SK-N-SH (cell line): ENCODE results near the gene S100A13. TPM values are rescaled to one million over a fixed set of nuclear protein-coding genes. Genes with fewer than 3 reads are reported as not detected.

Experiments
- CTCF ChIA-PET: fragments of 300-600, 350-600 bp; formaldehyde crosslinking; extraction: SDS; loops from one replicate; lab custom pipeline; 2021; lab: Yijun Ruan, JAX
- POLR2A ChIA-PET: fragments of 350-600 bp; sonication (Branson Sonifier 250); formaldehyde crosslinking; extraction: SDS; loops from one replicate; lab custom pipeline; 2020; ENCODE audit warnings: antibody characterized with exemption, inconsistent platforms; lab: Yijun Ruan, JAX
- DNase-seq: peaks from one replicate; pipeline ENCODE4 v3.0.0; 2012
- H2AFZ ChIP-seq: fragments of 200-600 bp; sonication (generic); 2 replicates; pipeline ENCODE4 v1.8.1; 2016; ENCODE audit warnings: antibody characterized with exemption, mild to moderate bottlenecking, low read depth
- H3F3A ChIP-seq: fragments of 200-600 bp; sonication (generic); replicated peaks from 2 replicates; pipeline ENCODE3; 2016; ENCODE audit warnings: antibody characterized with exemption, mild to moderate bottlenecking; ENCODE audit not compliant: insufficient read depth
- H3K27ac ChIP-seq, 2 experiments: fragments of 200-500 bp in 1 of 2; fragments of 200-600 bp in 1 of 2; sonication (Bioruptor generic) in 1 of 2; sonication (generic), shearing (Covaris generic) in 1 of 2; 2 replicates each; pipeline versions ENCODE4 v1.5.1 to v1.6.1; 2014 to 2016; ENCODE audit warnings: low read depth in 2 of 2, inconsistent platforms in 1 of 2, low read length in 1 of 2, mild to moderate bottlenecking in 1 of 2, mixed read lengths in 1 of 2
- H3K27me3 ChIP-seq: fragments of 200-600 bp; sonication (generic), shearing (Covaris generic); 2 replicates; pipeline ENCODE4 v1.6.1; 2016; ENCODE audit warnings: mixed run types; ENCODE audit not compliant: insufficient read depth
- H3K36me3 ChIP-seq, 2 experiments: fragments of 200-500 bp in 1 of 2; fragments of 200-600 bp in 1 of 2; sonication (Bioruptor generic) in 1 of 2; sonication (generic) in 1 of 2; replicated peaks in 1 of 2; 2 replicates each; pipeline versions ENCODE3 to v1.5.1; 2014 to 2016; ENCODE audit warnings: low read length in 1 of 2, mild to moderate bottlenecking in 1 of 2; ENCODE audit not compliant: insufficient read depth in 2 of 2, control insufficient read depth in 1 of 2
- H3K4me1 ChIP-seq, 2 experiments: fragments of 200-500 bp in 1 of 2; fragments of 200-600 bp in 1 of 2; sonication (Bioruptor generic) in 1 of 2; sonication (generic), shearing (Covaris generic) in 1 of 2; 2 replicates each; pipeline versions ENCODE4 v1.5.1 to v1.6.1; 2014 to 2016; ENCODE audit warnings: low read depth in 1 of 2, low read length in 1 of 2, mixed run types in 1 of 2; ENCODE audit not compliant: insufficient read depth in 2 of 2, control insufficient read depth in 1 of 2
- H3K4me2 ChIP-seq: fragments of 200-600 bp; sonication (generic), shearing (Covaris generic); 2 replicates; pipeline ENCODE4 v1.6.1; 2017; ENCODE audit warnings: mixed run types
- H3K4me3 ChIP-seq, 2 experiments: fragments of 200-500 bp in 1 of 2; fragments of 200-600 bp in 1 of 2; sonication (Bioruptor generic) in 1 of 2; sonication (generic), shearing (Covaris generic) in 1 of 2; 2 replicates each; pipeline versions ENCODE4 v1.5.1 to v1.8.1; 2014 to 2016; ENCODE audit warnings: low read depth in 2 of 2, inconsistent platforms in 1 of 2, low read length in 1 of 2, mild to moderate bottlenecking in 1 of 2, mixed read lengths in 1 of 2, moderate library complexity in 1 of 2
- H3K79me2 ChIP-seq: fragments of 200-600 bp; sonication (generic); 2 replicates; pipeline ENCODE4 v1.8.1; 2017; ENCODE audit warnings: mild to moderate bottlenecking; ENCODE audit not compliant: insufficient read depth
- H3K9ac ChIP-seq: fragments of 200-600 bp; sonication (generic); 2 replicates; pipeline ENCODE4 v1.6.1; 2017; ENCODE audit warnings: mixed run types
- H3K9me2 ChIP-seq: fragments of 200-600 bp; sonication (generic); 2 replicates; pipeline ENCODE4 v1.6.1; 2017; ENCODE audit warnings: mixed run types
- H3K9me3 ChIP-seq: fragments of 200-600 bp; sonication (generic); 2 replicates; pipeline ENCODE4 v1.6.1; 2017; ENCODE audit warnings: mixed run types, mild to moderate bottlenecking, moderate library complexity
- H4K20me1 ChIP-seq: fragments of 200-600 bp; sonication (generic); 2 replicates; pipeline ENCODE4 v1.6.1; 2017; ENCODE audit warnings: mild to moderate bottlenecking, mixed run types; ENCODE audit not compliant: insufficient read depth
- EP300 ChIP-seq, 2 experiments: IDR thresholded peaks; 2 replicates each; pipeline versions ENCODE4 v1.4.0 to v1.6.1; 2012; ENCODE audit warnings: borderline replicate concordance in 1 of 2, low read depth in 1 of 2, low read length in 1 of 2
- FOXM1 ChIP-seq: IDR thresholded peaks from 2 replicates; pipeline ENCODE4 v1.4.0; 2012; ENCODE audit warnings: low read depth, mild to moderate bottlenecking
- GABPA ChIP-seq: IDR thresholded peaks from 2 replicates; pipeline ENCODE4 v1.4.0; 2012; ENCODE audit warnings: low read depth, mild to moderate bottlenecking
- GATA2 ChIP-seq: sonication (generic); formaldehyde crosslinking; IDR thresholded peaks from 2 replicates; pipeline ENCODE4 v1.5.0; 2020; ENCODE audit warnings: mild to moderate bottlenecking, missing genetic modification reagents
- JUND ChIP-seq: IDR thresholded peaks from 2 replicates; pipeline ENCODE4 v1.4.0; 2012
- MEF2A ChIP-seq: IDR thresholded peaks from 2 replicates; pipeline ENCODE4 v1.4.0; 2012; ENCODE audit warnings: low read depth, borderline replicate concordance
- RCOR1 ChIP-seq: fragments of 150-350 bp; IDR thresholded peaks from 2 replicates; pipeline ENCODE4 v1.6.1; 2017; ENCODE audit warnings: antibody characterized with exemption, low read length
- REST ChIP-seq: IDR thresholded peaks from 2 replicates; pipeline ENCODE4 v1.6.1; 2012; ENCODE audit warnings: mild to moderate bottlenecking, low read depth, low read length, moderate library complexity
- RFX5 ChIP-seq: IDR thresholded peaks from 2 replicates; pipeline ENCODE4 v1.6.1; 2012; ENCODE audit warnings: mild to moderate bottlenecking, improper control_type of control experiment, low read length
- RXRA ChIP-seq: IDR thresholded peaks from 2 replicates; pipeline ENCODE4 v1.4.0; 2012; ENCODE audit warnings: low read depth, mild to moderate bottlenecking, borderline replicate concordance
- SIN3A ChIP-seq: IDR thresholded peaks from 2 replicates; pipeline ENCODE4 v1.6.1; 2012; ENCODE audit warnings: low read depth, mild to moderate bottlenecking, low read length, moderate library complexity, borderline replicate concordance
- SMC3 ChIP-seq: IDR thresholded peaks from 2 replicates; pipeline ENCODE4 v1.6.1; 2012; ENCODE audit warnings: low read depth, low read length, improper control_type of control experiment
- WGBS: methylation state at CpG from one replicate; pipeline ENCODE4 v1.1.6; 2017; ENCODE audit warnings: low lambda C conversion rate; 5-methylcytosine and 5-hydroxymethylcytosine counted together
- polyA plus RNA-seq, 3 experiments: library from polyadenylated mRNA; depleted of rRNA; stranded (reverse); fragments of >200 nt; gene quantifications; 2 replicates each; pipeline ENCODE4 v1.2.3, GENCODE V29; 2012
- TF ChIP-seq, protein P1 (sequence below): fragments of 150-350 bp; IDR thresholded peaks from 2 replicates; pipeline ENCODE4 v1.6.1; 2017; ENCODE audit warnings: antibody characterized with exemption, low read length, low read depth, borderline replicate concordance
- TF ChIP-seq, protein P2 (sequence below): fragments of 200-600 bp; sonication (generic); IDR thresholded peaks from 2 replicates; pipeline ENCODE4 v1.6.1; 2017; ENCODE audit warnings: antibody characterized with exemption, mild to moderate bottlenecking, moderate library complexity

S100A13 gene
- polyA plus RNA-seq, 1 of the 3 experiments (the other 2 are of a cell fraction): 12.3 TPM

DNA sequence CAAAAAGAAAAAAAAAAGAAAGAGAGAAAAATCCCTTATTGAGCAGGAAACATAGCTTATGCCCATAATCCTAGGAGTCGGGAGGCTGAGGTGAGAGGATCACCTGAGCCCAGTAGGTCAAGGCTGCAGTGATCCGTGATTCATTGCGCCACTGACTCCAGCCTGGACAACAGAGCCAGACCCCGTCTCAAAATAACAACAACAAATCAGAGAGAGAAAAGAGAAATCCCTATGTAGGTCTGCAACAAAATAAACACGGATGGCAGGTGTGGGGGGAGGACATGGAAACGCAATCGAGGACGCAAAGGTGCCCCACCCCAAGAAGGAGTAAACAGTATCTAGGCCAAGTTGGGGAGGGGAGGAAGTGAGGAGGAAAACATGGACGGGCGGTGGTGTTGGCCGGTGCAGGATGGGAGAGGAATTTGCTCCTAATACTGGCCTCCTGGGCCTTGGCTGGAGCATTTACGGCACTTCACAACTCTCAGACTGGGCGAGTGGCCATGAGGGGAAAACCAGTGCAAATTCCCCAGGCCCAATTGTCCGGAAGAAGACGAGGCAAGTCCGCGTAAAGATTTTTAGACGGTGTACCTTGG lies 6.0 kb upstream of the S100A13 start (continued):
- TF ChIP-seq FOXM1 (no peak), GABPA (no peak), GATA2 (CRISPR knock-in tag) (no peak)
- TF ChIP-seq, protein P1, sequence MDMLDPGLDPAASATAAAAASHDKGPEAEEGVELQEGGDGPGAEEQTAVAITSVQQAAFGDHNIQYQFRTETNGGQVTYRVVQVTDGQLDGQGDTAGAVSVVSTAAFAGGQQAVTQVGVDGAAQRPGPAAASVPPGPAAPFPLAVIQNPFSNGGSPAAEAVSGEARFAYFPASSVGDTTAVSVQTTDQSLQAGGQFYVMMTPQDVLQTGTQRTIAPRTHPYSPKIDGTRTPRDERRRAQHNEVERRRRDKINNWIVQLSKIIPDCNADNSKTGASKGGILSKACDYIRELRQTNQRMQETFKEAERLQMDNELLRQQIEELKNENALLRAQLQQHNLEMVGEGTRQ: no peak

DNA sequence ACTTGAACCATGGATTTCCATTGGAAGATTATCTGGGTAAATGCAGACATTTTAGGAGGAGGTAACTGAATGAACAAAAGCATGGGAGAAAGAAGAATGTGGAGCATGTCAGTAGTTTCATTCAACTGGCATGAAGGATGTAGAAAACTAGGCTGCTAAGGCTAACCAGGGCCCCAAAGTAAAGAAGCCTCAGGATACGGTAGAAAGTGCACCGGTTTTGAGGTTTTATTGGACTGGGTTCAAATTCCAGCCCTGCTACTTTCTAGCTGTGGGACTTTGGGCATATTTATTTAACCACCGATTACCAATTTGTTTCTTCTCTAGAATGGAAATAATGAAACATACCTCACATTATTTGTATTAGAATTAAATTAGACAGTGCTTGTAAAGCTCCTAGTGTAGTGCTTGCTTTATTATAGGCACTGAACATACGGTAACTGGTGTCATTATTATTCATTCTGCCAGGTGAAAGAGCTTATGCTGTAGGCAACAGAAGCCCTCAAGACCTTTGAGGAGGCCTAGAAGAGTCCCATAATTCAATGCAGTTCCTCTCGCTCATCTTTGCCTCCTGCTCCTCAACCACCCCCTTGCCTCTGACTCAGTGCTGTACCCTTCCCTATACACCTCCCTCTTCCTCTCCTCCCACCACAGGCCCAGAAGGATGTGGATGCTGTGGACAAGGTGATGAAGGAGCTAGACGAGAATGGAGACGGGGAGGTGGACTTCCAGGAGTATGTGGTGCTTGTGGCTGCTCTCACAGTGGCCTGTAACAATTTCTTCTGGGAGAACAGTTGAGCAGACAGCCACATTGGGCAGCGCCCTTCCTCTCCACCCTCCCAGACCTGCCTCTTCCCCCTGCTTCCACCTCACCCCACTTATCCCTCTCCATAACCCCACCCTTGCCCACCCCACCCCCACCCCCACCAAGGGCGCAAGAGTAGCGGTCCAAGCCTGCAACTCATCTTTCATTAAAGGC lies 4.0 kb upstream of the S100A13 start:
- H2AFZ ChIP-seq: no peak overlapping the region
- POLR2A ChIA-PET: no interaction called here
- TF ChIP-seq RFX5: no peak
- no peak for TF ChIP-seq RCOR1
- TF ChIP-seq, protein P2, sequence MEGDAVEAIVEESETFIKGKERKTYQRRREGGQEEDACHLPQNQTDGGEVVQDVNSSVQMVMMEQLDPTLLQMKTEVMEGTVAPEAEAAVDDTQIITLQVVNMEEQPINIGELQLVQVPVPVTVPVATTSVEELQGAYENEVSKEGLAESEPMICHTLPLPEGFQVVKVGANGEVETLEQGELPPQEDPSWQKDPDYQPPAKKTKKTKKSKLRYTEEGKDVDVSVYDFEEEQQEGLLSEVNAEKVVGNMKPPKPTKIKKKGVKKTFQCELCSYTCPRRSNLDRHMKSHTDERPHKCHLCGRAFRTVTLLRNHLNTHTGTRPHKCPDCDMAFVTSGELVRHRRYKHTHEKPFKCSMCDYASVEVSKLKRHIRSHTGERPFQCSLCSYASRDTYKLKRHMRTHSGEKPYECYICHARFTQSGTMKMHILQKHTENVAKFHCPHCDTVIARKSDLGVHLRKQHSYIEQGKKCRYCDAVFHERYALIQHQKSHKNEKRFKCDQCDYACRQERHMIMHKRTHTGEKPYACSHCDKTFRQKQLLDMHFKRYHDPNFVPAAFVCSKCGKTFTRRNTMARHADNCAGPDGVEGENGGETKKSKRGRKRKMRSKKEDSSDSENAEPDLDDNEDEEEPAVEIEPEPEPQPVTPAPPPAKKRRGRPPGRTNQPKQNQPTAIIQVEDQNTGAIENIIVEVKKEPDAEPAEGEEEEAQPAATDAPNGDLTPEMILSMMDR: no peak
- no peak for TF ChIP-seq SMC3
- TF ChIP-seq JUND: no peak
- TF ChIP-seq FOXM1: no peak
- no peak for TF ChIP-seq SIN3A
- no peak for TF ChIP-seq EP300 (IDR thresholded peaks at IDR 0.05; ENCODE audit: borderline replicate concordance in 1 of 2, low read depth in 1 of 2, low read length in 1 of 2)
- TF ChIP-seq GATA2 (CRISPR knock-in tag): no peak
- TF ChIP-seq RXRA: no peak
- TF ChIP-seq REST: no peak
- TF ChIP-seq MEF2A: no peak
- no peak overlapping the region for H3K4me2 ChIP-seq
- peaks cover 3% of the 10 kb centered on the region; the same call in 1 of the 2 replicates for H4K20me1 ChIP-seq
- WGBS: 81% methylated on average over 10 of the region's 10 CpGs
- peaks cover 12% of the 10 kb centered on the region for H3F3A ChIP-seq
- peaks cover 10 to 11% of the 10 kb centered on the region in 2 experiments; a peak in 2 of 4 replicates for H3K4me1 ChIP-seq
- H3K9ac ChIP-seq: no peak overlapping the region
- no peaks in the 10 kb centered on the region for H3K9me3 ChIP-seq
- no peaks in the 10 kb centered on the region for H3K9me2 ChIP-seq
- peaks cover 27% of the 10 kb centered on the region for H3K79me2 ChIP-seq
- CTCF ChIA-PET: interaction anchor here (0.6 to 8.3 kb wide), 2 partner anchors 15 to 120 kb away, joined by 3 to 62 read pairs; partner anchors contain the start of genes S100A14 and S100A16
- H3K27me3 ChIP-seq: no peaks in the 10 kb centered on the region
- no peak overlapping the region for H3K4me3 ChIP-seq
- no peak for DNase-seq
- no peak overlapping the region for H3K27ac ChIP-seq
- peaks cover 2 to 10% of the 10 kb centered on the region in 2 experiments for H3K36me3 ChIP-seq
